Kidney (tissue), 14 donors: Measurements from ENCODE around the gene TCP10L. TPM values are rescaled to one million over a fixed set of nuclear protein-coding genes. Genes with fewer than 3 reads are reported as not detected.

Source experiments
- DNase-seq, 5 donors: peaks; one replicate each; pipeline ENCODE4 v3.0.0-alpha.2; 2013 to 2020
- FAIRE-seq: peaks from 2 replicates; lab custom pipeline; 2012; peaks lifted over from hg19 to GRCh38; lab: Jason Lieb, UNC
- H3K27ac ChIP-seq, 2 donors: one replicate each; pipeline ENCODE4 v1.7.0; 2013; ENCODE audit warnings: low read depth in 2 of 2, low read length in 2 of 2, inconsistent platforms in 1 of 2
- H3K27me3 ChIP-seq: one replicate; pipeline ENCODE4 v1.7.1; 2013; ENCODE audit warnings: low read length, inconsistent platforms; ENCODE audit not compliant: control insufficient read depth, insufficient read depth
- H3K36me3 ChIP-seq, 3 donors: one replicate each; pipeline versions ENCODE4 v1.7.0 to v1.7.1; 2013; ENCODE audit warnings: low read length in 3 of 3, control low read depth in 1 of 3, inconsistent platforms in 1 of 3; ENCODE audit not compliant: insufficient read depth in 3 of 3, control insufficient read depth in 2 of 3
- H3K4me1 ChIP-seq, 3 donors: one replicate each; pipeline versions ENCODE4 v1.7.0 to v1.7.1; 2013; ENCODE audit warnings: low read length in 3 of 3, inconsistent platforms in 1 of 3, low read depth in 1 of 3; ENCODE audit not compliant: control insufficient read depth in 2 of 3, insufficient read depth in 2 of 3
- H3K4me3 ChIP-seq, 3 donors: one replicate each; pipeline versions ENCODE4 v1.7.0 to v1.8.1; 2013; ENCODE audit warnings: low read length in 3 of 3, control low read depth in 1 of 3, inconsistent platforms in 1 of 3
- H3K9ac ChIP-seq, 3 donors: one replicate each; pipeline versions ENCODE4 v1.7.0 to v1.7.1; 2013; ENCODE audit warnings: low read length in 3 of 3, control low read depth in 1 of 3, inconsistent platforms in 1 of 3
- H3K9me3 ChIP-seq, 3 donors: one replicate each; pipeline versions ENCODE4 v1.7.0 to v1.7.1; 2013; ENCODE audit warnings: low read length in 3 of 3, control low read depth in 1 of 3, inconsistent platforms in 1 of 3; ENCODE audit not compliant: control insufficient read depth in 2 of 3, insufficient read depth in 1 of 3
- CTCF ChIP-seq: IDR thresholded peaks from 3 replicates; pipeline ENCODE4 v1.5.1; 2012; ENCODE audit warnings: mild to moderate bottlenecking, moderate library complexity, borderline replicate concordance; ENCODE audit not compliant: insufficient read depth; ENCODE audit errors: extremely low read depth
- intact Hi-C: fragments of 100-400 bp; cut with DNase I; formaldehyde crosslinking; loops from one replicate; pipeline ENCODE4 v1.11.1; 2022
- polyA plus RNA-seq: library from polyadenylated mRNA; stranded (reverse); fragments of 350-450 nt; fragmentation: Illumina TruSeq; extraction: RNeasy Lipid Tissue Mini Kit (QIAGEN cat#74804); gene quantifications from one replicate; pipeline ENCODE4 v1.2.3, GENCODE V29; 2014; ENCODE audit warnings: low read depth, low replicate concordance; ENCODE audit not compliant: insufficient read depth
- total RNA-seq: library from RNA; stranded (reverse); fragmentation: NEBNext Ultra II Directional; extraction: Animal tissue kit (Norgen Biotek cat#: 25700); gene quantifications from one replicate; pipeline ENCODE4 v1.2.1, GENCODE V29; 2021
- donor health status: control.
- donor health status: control.
- donor health status: control.
- donor health status: control.
- donor health status: control.
- donor health status: DM: yes; HTN: yes; CAD: no.
- donor health status: Normal renal cell carcinoma (clear cell type).

TCP10L gene
- total and polyA plus RNA-seq, 2 donors from 2014 or later, result 2.2 to 5.2 TPM

GRCh38 chr21:32559006-32559610 lies 26.2 kb downstream of the TCP10L start:
- DNase-seq, result no peak
- FAIRE-seq, result peak; percentile 94
- no peak for TF ChIP-seq CTCF
- H3K9me3 ChIP-seq, result no peaks in the 10 kb centered on the region
- H3K4me1 ChIP-seq, result no peaks in the 10 kb centered on the region
- H3K36me3 ChIP-seq, result no peaks in the 10 kb centered on the region
- intact Hi-C loops, result no loop called here
- no peaks in the 10 kb centered on the region for H3K27me3 ChIP-seq
- no peak overlapping the region for H3K27ac ChIP-seq
- no peak overlapping the region for H3K4me3 ChIP-seq
- no peak overlapping the region for H3K9ac ChIP-seq

DNA sequence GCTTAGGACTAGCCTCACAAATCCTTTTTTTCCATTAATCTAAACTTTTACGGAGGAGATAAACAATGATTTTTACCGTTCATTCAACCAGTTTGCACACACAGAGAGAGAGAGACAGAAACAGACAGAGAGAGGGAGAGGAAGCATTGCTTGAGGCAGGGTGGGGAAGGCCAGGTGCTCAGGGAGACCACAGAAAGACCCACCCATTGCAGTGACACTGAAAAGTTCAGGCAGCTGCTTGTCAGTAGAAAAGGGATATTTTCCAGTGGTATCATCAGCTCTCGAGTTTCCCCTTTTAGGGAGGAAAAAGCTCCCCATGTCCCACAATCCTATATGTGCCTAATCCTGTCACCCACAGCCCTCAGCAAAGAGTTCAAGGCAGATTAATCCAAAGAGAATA lies 27.2 kb downstream of the TCP10L start:
- DNase-seq (no peak), FAIRE-seq (no peak)
- H3K4me3 ChIP-seq, result no peak overlapping the region
- no peak overlapping the region for H3K27ac ChIP-seq
- H3K36me3 ChIP-seq, result no peaks in the 10 kb centered on the region
- no peaks in the 10 kb centered on the region for H3K4me1 ChIP-seq
- H3K9ac ChIP-seq, result no peak overlapping the region
- TF ChIP-seq CTCF, result no peak
- no peaks in the 10 kb centered on the region for H3K27me3 ChIP-seq
- H3K9me3 ChIP-seq, result no peaks in the 10 kb centered on the region
- intact Hi-C loops, result no loop called here

DNA sequence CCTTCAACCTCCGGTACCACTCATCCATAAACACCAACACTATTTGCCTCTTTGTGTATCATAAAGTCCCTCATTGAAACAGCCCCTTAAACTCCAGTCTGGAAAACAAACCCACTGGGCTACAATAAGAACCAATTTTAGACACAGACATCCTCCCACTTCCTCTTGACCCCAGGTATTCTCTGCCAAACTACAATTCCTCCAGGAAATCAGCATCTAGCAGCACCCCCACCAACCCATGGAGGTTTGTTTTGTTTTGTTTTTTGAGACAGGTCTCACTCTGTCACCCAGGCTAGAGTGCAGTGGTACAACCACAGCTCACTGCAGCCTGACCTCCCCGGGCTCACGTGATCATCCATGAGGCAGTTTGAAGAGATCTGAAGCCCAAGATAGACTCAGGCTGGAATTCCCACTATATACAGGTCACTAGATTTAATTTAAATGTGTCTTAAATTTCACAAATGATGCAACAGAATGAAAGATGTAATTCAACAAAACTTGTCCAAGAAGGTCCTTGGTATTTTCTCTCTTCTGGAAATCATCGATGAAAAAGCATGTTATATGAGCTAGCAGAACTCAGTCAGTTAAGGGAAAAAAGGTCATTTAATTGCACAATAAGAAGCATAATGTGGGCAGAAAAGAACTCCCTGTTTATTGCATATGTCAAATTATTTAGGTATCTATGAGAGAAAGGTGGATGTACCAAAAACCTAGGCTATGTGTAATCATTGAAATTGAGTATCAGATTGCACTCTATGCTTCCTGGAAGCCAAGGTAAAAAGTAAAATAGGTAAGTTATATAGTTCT lies 30.3 kb downstream of the TCP10L start:
- FAIRE-seq (no peak), DNase-seq (no peak)
- no peak overlapping the region for H3K4me3 ChIP-seq
- no peaks in the 10 kb centered on the region for H3K9me3 ChIP-seq
- no peak for TF ChIP-seq CTCF
- intact Hi-C loops, result no loop called here
- no peaks in the 10 kb centered on the region for H3K4me1 ChIP-seq
- H3K27me3 ChIP-seq, result no peaks in the 10 kb centered on the region
- H3K9ac ChIP-seq, result no peak overlapping the region
- H3K36me3 ChIP-seq, result no peaks in the 10 kb centered on the region
- H3K27ac ChIP-seq, result no peak overlapping the region
